NCI-H460 (cell line): Measurements from ENCODE around the gene EML1. TPM values are rescaled to one million over a fixed set of nuclear protein-coding genes. Genes with fewer than 3 reads are reported as not detected.

Experiments used
- DNase-seq: peaks from one replicate; pipeline ENCODE4 v3.0.0-alpha.2; 2016; ENCODE audit warnings: low read depth; ENCODE audit errors: extremely low read depth
- total RNA-seq: library from RNA; depleted of rRNA; stranded (reverse); fragments of >200 nt; shearing (Covaris generic); gene quantifications from 2 replicates; pipeline ENCODE4 v1.2.3, GENCODE V29; 2014

EML1 gene
- total RNA-seq, 1 experiment from 2014 or later = 9.7 TPM

DNA sequence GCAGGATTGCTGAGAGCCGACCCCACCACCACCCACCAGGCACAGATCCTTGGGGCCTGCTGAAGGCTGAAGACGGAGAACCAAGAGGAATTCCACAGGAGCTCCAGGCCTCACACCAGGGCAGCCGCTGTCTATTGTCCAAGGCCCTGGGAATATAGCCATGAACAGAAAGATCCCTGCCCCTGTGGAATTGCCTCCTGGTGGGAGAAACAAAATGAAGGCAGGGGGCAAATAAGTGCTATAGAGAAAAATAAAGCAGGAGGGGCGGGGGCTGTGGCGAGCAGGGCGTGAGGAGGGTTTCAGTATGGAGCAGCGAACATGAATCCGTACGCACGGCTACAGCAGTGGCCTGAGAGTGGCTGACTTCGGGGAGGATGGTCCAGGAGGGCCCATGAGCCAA, 96.1 kb downstream of the EML1 start:
- no peak for DNase-seq

DNA sequence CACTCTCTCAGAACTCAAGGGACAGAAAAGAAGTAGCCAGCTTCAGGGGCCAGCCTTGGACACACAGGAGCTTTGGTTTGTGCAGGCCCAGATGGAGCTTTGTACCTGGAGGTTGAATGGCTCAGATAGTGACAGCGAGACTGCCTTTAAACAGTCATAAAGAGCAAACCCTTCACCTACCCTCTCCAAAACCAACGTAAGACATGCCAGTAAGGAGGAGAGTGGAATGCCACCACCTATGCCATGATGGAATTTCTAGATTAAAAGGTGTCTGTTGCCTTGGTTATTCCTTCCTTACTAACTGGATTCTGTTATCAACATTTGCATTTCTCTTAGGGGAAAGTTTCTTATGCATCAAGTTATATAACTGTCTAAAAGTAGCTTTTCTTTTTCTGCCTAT, 98.1 kb downstream of the EML1 start:
- no peak for DNase-seq

DNA sequence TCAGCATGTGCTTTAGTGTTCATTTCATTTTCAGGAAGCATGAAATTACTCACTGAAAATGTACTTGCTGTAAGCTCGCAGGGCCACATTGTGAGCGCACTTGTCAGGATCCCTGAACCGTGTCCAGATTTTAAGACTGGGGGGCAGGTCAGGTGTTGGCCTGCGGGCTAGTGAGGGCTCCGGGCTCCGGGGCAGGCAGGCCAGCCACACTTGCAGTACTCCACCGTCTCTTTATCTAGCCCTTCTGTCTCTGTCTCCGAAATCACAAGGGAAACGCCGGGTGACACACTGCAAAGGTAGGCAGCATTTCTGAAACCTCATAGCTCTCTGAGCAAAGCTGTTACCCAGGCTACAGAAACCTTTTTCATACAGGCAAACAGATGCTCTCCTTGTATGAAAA, 98.7 kb downstream of the EML1 start:
- DNase-seq = no peak

DNA sequence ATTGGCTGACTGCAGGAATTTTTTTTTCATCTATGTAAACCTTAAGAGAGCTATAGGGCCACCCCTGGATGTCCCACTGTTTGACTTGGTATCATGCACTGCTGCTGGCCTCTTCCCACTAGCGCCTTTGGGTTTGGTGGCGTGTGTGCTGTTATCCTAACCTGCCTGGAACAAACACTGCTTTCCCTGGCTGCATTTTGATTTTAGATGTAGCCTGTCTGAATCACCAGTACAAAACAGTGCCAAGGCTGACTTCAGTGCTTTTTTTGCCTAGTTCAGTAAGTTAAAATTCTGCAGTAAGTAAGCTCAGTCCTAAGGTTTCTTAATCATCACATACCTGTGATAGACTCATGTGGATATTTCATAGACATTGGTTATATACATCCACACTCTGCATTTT, 99.2 kb downstream of the EML1 start:
- no peak for DNase-seq

DNA sequence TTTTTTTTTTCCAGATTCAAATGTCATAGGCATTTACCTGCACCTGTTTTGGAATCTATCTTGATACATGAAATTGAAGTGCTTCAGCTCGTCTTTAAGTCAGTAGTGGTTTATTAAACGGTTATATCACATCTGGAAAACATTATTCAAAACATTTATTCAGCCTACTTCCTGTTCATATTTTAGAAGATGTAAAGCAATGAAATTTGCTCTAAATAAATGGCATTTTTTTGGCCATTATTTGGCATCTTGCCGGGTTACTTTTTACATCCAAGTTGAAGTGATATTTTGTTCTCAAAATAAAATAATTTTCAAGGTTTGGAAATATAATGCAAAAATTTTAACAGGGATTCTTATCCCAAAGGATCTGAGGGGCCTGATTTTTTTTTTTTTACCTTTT, 103.1 kb downstream of the EML1 start:
- no peak for DNase-seq

DNA sequence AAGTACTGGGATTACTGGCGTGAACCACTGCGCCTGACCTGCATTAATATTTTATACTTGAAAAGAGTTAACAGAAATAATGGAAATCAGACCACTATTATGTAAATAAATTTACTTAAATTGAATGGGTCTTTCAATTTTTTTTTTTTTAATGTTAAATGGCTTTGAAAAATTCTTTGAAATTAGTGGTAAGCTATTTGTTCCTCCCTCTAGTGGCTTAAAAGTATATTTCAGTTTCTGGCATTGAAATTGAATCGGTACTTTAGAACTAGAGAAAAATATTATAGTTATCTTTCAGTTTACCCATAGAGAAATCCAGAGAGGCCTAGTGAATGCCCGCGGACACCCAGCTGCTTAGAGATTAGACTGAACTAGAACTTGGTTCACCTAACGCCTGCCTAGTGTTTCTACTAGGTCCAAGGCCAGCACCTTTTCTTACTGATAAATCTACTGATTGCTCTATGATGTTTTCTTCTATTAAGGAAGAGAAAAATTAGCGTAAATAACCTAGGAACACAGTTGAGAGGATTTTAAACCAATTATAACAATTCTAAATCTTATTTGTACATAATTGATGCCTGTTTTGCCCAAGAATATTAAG, 106.5 kb downstream of the EML1 start:
- DNase-seq = no peak

DNA sequence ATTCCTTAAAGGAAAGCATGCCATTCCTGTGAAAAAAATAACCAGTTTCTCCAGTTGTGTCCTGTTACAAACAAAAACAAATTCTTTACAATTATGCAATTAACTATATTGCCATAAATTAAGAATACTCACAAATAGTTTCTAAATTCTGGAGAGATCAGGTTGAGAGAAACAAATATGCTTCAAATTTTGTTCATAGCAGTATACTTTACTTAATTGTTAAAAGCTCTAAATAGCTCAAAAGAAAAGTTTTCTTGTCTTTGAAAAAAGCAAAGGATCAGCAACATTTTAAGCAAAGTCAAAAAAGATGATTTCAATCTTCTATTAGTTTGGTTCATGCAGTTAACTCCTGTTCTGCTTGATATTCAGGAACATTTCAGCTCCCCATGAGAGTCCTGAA, 109.7 kb downstream of the EML1 start:
- no peak for DNase-seq

DNA sequence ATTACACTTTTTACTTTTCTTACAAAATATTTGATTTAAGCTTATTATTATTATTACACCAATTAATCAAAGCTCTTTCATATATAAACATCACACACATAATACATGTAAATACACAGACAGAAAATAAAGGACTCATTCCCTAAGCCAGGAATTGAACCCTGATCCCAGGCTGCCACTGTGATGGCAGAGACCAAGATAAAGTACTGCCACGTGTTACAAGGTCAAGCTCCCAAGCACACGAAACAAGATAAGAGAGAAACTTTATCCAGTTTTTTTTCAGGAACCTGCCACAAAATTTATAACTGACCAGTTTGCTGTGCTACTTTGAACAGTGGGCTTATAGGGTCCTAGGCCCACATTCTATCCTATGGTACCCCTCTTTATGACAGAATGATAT, 111.3 kb downstream of the EML1 start:
- DNase-seq = no peak

DNA sequence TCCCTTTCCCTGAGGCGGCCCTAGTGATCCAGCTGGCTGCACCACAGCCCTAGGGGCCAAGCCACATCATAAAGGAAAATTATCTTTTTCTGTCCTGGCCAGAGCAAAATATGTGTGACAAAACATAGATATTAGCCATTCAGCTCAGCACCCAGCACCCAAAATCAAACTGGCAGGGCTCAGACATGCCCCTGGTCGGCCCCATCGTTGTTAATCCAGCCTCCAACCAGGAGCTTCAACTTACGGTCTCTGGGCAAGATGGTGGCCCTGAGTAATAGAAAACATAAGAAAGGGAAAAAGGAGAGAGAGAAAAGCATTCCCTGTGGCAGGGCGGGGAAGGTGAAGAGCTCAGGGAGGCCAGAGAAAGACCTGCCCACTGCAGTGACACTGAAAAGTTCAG, 111.9 kb downstream of the EML1 start:
- DNase-seq = no peak

DNA sequence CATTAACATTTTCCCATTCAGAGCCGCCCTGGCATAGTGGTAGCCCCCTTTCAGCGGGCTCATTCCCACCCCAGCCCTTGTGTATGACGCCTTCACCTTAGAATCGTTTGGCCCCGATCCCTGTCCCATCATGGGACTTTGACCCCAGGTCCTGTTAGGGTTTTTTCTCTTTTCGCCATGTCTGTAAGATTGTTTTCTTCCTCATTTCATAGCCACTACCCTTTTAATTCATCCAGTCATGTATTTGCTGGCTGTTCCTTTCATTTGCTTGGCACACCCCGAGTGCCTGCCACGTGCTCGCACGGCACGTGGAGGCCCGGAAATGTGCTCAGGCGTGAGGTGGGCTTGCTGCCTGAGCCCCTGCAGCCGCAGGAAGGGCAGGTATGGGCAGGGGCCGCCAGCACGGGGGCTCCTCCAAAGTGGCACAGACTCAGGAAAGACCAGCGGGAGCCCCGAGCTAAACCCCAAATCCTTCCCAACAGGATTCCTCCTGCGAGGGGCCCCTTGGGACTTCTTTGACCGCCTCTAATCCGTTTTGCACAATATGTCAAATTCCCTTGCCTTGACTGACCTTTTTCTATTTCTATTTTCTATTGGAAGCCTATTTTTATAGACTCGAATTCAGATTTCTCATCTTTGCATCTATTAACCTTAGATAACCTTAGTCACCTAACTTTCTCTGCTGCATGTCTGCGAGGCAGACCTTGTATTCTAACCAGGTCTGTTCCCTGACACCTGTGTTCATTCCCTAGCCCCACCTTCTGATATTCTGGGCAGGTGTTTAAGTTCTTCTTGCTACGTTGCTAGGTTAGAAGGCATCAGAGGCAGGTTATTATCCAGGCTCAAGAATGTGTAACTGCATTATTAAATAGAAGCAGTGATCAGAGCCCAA, 114.8 kb downstream of the EML1 start:
- DNase-seq = no peak

DNA sequence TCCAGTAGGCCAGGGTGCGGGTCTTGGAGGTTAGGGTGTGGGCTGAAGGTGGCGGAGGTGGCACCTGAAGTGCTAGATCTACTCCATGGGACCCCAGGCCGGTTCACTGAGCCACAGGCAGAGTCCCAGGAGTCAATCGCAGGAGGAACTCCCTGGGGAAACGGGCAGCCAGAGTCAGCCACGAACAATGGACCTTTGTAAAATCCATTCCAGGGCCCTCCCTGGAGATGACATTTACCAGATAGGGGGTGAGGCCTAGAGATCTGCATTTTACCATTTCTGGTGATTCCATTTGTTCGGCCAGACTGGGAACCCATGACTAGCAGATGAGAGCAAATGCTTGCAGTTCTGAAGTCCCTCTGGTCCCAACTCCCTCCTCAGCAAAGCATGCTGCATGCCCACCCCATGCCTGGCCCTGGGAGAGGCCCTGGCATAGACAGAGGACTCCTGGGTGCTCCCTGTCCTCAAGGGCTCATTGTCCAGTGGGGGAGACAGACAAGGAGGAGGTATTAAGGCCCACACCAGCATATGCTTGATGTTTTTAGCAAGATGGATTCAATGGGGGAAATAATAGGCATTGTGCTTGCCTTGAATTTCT, 115.5 kb downstream of the EML1 start:
- DNase-seq = no peak

DNA sequence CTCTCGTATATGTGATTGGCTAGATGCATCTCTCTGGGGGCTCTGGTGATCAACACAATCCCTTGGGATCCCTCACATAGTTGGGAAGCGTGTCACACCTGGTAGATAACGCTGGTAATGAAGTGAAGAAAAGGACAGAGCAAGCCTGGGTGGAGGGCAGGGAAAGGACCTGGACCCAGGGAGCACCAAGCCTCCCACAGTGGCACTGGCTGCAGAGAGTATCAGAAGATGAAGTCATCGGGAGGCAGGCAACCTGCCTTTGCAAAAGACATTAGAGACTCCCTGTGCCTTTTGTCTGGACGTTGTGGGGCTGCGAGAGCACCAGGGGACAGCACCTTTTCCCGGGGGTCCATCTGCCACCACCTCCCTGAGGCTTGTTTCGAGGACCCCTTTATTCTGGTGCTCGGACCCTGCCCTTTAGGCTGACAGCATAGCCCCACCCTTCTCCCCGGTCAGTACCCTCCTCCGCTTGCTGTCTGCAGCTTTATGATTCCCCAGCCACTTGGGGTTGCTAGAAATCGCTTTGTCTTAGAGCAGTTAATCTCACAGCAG, 116.4 kb downstream of the EML1 start:
- no peak for DNase-seq

DNA sequence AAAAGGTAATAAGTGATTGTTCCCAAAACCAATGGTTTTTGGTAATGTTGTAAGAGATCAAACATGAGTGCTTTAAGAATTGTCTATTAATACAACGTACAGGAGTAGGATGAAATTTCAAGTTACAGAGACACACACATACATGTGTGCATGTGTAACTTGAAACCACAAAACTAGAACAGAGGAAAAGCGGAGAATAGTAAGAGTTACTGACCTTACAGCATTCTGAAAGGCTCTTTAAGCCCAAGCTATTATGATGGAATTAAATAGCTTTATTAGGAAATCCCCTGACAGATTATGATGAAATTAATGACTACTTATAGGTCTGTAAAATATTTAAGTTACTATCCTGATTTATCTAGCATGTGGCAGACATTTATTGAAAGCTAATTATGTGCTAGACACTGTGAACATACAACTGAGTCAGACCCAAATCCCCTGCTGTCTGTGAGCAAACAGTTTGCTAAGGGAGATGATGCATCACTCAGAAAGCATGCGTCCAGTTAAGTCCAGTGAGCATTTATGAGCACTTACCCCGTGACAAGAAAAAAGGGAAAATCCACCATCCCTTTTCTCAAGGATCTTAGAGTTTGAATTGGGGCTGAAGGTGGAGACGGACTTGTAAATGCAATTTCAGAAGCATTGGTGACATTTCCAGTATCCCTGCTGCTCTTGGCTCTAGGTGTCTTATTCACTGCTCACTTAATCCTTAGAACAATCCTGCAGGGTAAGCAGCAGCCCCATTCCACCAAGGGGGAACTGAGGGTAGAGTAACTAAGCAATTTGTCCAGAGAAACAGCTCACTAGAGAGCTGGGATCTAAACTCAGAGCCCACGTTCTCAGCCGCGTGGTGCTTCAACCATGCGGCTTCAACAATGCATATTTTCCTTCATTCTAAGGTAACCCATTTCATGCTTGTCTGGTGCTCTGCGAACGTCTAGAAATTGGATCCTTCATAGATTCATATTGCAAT, 117.4 kb downstream of the EML1 start:
- peak; percentile 11 for DNase-seq

DNA sequence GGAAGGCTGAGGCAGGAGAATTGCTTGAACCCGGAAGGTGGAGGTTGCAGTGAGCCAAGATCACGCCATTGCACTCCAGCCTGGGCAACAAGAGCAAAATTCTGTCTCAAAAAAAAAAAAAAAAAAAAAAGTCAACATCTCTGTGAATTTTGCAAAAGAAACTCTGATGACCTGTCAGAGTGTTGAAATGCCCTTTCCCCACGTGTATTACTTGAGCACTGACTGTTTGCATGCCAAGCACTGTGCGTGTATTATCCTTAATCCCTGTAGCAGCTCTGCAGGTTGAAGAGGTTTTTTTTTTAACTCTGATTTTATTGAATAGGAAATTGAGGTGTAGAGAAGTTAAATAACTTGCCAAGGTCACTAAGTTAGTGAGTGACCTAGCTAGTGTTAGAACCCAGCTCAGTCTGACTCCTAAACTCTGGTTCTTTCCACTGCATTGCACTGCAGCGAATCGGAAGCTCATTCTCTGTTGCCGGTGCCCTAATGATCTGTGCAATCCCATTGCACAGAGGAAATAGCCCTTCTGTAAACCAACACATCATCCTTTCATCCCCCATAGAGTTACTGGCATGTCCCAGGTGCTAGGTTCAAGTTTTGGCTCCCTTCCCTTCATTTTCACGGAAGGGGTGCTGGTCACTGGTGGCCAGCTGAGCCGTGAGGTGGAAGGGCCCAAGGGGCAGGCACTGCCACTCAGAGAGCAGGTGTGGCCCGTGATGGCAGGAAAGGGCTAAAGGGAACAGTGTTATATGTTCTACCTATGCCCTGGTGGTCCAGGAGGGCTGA, 122.3 kb downstream of the EML1 start:
- DNase-seq = no peak

DNA sequence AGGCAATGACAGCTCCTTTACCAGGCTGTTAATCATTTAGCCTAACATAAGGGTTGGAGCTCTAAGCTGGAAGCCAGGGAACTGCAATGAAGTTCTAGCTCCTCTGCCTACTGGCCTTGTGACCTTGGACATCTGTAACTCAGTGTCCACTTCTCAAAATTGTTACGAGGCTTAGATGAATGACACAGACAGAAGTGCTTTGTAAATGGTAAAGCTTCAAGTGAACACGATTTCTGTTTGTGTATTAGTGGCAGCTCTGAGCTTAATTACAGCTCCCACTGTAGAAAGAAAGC, 122.8 kb downstream of the EML1 start:
- DNase-seq = no peak

DNA sequence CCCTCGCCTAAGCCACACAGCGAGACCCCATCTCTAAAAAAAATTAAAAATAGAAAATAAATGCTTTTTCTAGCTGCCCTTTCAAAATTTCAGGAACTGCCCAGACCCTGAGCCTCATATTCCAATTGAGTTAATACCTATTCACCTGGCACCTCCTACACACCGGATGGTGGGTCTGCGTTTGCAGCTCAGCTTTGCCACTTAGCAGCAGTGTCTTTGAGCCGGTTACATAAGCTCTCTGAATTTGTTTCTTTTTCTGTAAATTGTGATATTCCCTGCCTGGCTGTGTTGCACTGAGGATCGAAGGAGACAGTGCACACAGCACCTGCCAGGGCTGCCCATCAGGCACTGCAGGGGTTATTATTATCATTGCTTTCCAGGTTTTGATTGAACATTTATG, 125.6 kb downstream of the EML1 start:
- no peak for DNase-seq

DNA sequence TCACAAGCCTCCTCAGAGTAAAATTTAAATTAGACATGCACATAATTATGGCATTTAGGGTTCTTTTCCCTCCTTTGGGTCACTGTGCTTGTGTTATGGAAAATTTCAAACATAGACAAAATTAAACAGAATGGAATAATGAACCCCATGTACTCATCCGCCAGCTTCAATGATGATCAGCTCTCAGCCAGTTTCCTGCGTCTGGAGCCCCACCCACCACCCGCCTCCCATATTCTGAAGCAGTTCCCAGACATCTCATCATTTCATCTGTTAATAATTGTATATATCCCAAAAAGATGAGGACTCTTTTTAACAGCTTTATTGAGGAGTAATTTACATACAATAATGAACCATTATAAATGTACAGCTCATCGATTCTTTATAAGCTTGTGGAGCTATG, 128.2 kb downstream of the EML1 start:
- DNase-seq = no peak

DNA sequence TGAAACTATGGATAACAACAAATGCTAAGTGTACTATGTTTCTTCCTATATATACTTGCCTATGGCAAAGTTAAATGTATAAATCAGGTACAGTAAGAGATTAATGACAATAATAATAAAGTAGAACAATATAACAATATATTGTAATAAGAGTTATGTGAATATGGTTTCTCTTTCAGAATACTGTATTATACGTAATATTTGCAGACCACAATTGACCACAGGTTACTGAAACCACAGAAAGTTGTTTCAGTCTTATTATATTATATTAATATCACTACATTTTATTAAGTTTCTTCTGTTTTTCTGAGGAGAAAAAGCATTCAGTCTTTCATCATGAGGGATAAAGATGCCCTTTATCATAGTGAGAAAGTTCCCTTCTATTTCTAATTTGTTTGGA, 131.2 kb downstream of the EML1 start:
- DNase-seq = no peak

DNA sequence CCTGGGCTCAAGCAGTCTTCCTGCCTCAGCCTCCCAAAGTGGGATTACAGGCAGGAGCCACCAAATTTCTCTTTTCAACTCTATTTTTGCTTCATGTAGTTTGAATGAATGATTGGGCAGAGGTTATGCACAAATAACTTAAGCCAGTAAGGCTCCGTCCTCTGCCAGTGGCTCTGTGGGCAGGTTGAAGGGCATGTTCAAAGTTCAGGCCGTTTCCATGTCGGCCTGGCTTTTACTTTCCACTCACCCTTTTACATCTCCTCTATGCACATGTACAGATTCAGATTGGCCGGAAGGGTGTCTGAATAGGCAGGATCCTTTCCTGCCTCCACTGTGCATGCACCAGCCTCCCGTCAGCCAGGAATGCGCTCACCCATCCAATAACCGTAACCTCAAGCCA, 132.3 kb downstream of the EML1 start:
- no peak for DNase-seq

DNA sequence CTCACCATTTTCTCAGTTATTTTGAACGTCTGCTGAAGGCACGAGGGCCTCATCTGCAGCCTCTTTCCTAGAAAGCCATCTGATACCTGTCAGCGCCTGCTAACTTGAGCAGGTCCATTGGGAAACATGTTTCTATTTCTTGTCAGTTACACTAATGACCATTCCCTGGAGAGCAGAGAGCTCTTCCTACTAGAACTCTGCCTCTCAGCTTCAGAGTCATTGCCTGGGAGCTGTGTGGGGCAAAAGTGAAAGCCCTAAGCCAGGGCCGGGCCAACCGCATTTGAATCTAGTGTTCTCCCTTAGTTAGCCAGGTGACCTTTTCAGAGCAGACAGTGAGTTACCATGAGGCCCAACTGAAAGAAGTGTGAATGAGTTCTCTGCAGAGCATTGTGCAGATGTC, 135.8 kb downstream of the EML1 start:
- no peak for DNase-seq
